Breast epithelium (tissue), 3 donors: ENCODE measurements around the gene ZNF667.

Experiments used
- POLR2A ChIP-seq: fragments of 450-650 bp; IDR thresholded peaks from one replicate; pipeline ENCODE4 v1.6.1; 2016; ENCODE audit warnings: antibody characterized with exemption, mild to moderate bottlenecking, moderate library complexity
- TF ChIP-seq, protein P1 (sequence below), 3 donors: fragments of 450-650 bp; IDR thresholded peaks; one replicate each; pipeline ENCODE4 v1.5.1; 2016 to 2017; ENCODE audit warnings: antibody characterized with exemption in 3 of 3, mild to moderate bottlenecking in 3 of 3, moderate library complexity in 3 of 3

DNA sequence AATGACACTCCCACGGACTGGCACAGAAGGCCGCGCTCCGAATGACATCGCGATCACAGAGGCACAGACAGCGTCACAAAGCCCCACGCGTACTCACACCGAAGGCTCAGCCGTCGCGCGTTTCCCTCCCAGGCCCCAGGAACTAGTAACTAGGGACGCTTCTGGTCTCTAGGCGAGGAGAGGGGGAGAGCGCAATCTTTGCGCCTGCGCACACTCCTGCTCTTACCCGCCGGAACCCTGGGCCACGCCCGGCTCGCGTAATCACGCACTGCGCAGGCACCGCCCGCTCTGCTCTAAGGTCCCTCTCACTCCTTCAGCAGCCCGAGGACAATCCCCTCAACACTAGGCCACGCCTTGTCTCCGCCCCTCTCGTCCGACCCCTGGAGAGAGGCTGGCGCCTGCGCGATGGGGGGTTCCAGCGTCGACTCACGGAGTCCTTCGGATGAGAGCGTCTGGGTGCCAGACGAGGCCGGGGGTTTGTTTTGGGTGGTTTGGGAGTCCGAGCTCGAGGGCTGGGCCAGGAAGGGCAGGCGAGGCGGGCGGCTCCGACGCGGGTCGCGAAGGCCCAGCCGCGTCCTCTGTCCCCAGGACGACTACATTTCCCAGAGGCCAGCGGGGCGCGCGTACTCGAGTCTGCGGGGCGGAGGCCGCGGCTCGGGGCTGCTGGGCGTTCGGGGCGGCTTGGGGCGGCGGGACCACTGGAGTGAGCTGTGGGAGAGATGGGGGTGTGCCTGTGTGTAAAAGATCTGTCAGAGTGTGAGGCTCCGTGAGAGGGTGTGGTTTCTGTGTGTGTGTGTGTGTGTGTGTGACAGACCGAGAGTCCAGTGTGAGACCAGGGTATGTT, 30.5 kb upstream of the ZNF667 start, which contains the start of gene ZNF471:
- TF ChIP-seq, protein P1, sequence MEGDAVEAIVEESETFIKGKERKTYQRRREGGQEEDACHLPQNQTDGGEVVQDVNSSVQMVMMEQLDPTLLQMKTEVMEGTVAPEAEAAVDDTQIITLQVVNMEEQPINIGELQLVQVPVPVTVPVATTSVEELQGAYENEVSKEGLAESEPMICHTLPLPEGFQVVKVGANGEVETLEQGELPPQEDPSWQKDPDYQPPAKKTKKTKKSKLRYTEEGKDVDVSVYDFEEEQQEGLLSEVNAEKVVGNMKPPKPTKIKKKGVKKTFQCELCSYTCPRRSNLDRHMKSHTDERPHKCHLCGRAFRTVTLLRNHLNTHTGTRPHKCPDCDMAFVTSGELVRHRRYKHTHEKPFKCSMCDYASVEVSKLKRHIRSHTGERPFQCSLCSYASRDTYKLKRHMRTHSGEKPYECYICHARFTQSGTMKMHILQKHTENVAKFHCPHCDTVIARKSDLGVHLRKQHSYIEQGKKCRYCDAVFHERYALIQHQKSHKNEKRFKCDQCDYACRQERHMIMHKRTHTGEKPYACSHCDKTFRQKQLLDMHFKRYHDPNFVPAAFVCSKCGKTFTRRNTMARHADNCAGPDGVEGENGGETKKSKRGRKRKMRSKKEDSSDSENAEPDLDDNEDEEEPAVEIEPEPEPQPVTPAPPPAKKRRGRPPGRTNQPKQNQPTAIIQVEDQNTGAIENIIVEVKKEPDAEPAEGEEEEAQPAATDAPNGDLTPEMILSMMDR (IDR thresholded peaks at IDR 0.05): no peak
- TF ChIP-seq POLR2A: no peak
